Ovary (tissue), 9 donors: ENCODE data around the gene GEMIN4. TPM values are rescaled to one million over a fixed set of nuclear protein-coding genes. Genes with fewer than 3 reads are reported as not detected.
"Not testable (repeated sequence)": the region's sequence is repeated elsewhere in the genome, so short reads cannot be mapped to it uniquely, and the experiment has no call there.

Source experiments
- DNase-seq, 5 donors: peaks; one replicate each; pipeline ENCODE4 v3.0.0-alpha.2; 2019 to 2020
- H3K27ac ChIP-seq, 2 donors: fragments of 200-600 bp; one replicate each; pipeline versions ENCODE4 v1.5.1 to v1.8.0; 2019 to 2022
- H3K27me3 ChIP-seq: fragments of 200-600 bp; one replicate; pipeline ENCODE4 v1.8.0; 2022
- H3K36me3 ChIP-seq: fragments of 200-600 bp; sonication (generic); one replicate; pipeline ENCODE4 v1.5.1; 2019
- H3K4me1 ChIP-seq: one replicate; pipeline ENCODE4 v1.8.1; 2013; ENCODE audit warnings: mild to moderate bottlenecking, moderate library complexity; ENCODE audit not compliant: insufficient read depth
- H3K4me3 ChIP-seq: fragments of 200-600 bp; sonication (generic); one replicate; pipeline ENCODE4 v1.5.1; 2017
- H3K9me3 ChIP-seq, 2 donors: fragments of 200-600 bp in 1 of 2; sonication (generic) in 1 of 2; one replicate each; pipeline versions ENCODE4 v1.5.1 to v1.8.1; 2013 to 2019; ENCODE audit warnings: mild to moderate bottlenecking in 1 of 2, moderate library complexity in 1 of 2
- CTCF ChIP-seq, 3 donors: fragments of 450-650 bp in 2 of 3; fragments of 200-600 bp in 1 of 3; IDR thresholded peaks; one replicate each; pipeline versions ENCODE4 v1.5.1 to v1.8.0; 2016 to 2022; ENCODE audit warnings: antibody characterized with exemption in 3 of 3, mild to moderate bottlenecking in 1 of 3
- EP300 ChIP-seq: sonication (generic); formaldehyde crosslinking; IDR thresholded peaks from one replicate; pipeline ENCODE4 v1.6.1; 2017; ENCODE audit warnings: antibody characterized with exemption
- POLR2A ChIP-seq: fragments of 450-650 bp; IDR thresholded peaks from one replicate; pipeline ENCODE4 v1.6.1; 2017; ENCODE audit warnings: antibody characterized with exemption, mild to moderate bottlenecking, moderate library complexity
- WGBS, 3 donors: extraction: QIAGEN DNeasy Blood & Tissue Kit in 1 of 3; methylation state at CpG; one replicate each; pipeline versions ENCODE4 v1.1.5 to v1.1.7; 2013 to 2017; 5-methylcytosine and 5-hydroxymethylcytosine counted together
- intact Hi-C, 4 donors: fragments of 100-400 bp; cut with DNase I; formaldehyde crosslinking; loops; one replicate each; pipeline versions ENCODE4 v1.11.0 to v1.15.1; 2022 to 2023
- polyA plus RNA-seq, 2 donors: library from polyadenylated mRNA; stranded (reverse); fragments of 200-250 nt in 1 of 2; fragments of 350-450 nt in 1 of 2; fragmentation: Illumina TruSeq in 1 of 2; extraction: RNeasy Lipid Tissue Mini Kit (QIAGEN cat#74804) in 1 of 2; gene quantifications; one replicate each; pipeline ENCODE4 v1.2.3, GENCODE V29; 2013 to 2014
- total RNA-seq, 7 donors: library from RNA; depleted of rRNA in 2 of 7; stranded (reverse); fragments of >200 nt in 2 of 7; fragmentation: NEBNext Ultra II Directional in 3 of 7; extraction: Animal tissue kit (Norgen Biotek cat#: 25700) in 3 of 7; gene quantifications; one replicate each; pipeline versions ENCODE4 v1.1.0 to v1.2.4, GENCODE V29; 2016 to 2023
- donor health status: DM: no; HTN: no; CAD: no; lungs with moderate emphysema.
- donor health status: DM: no; HTN: no; CAD: no.
- donor health status: Bipolar disorder and iron deficiency.
- donor health status: DM: yes; HTN: yes; CAD: no.
- donor health status: DM: no; HTN: no; CAD: no.
- donor health status: DM: yes; HTN: yes; CAD: no.

The GEMIN4 gene
- total and polyA plus RNA-seq, 9 donors: 10.9 to 31.3 (median 21.7) TPM

- Histone ChIP-seq H3K27ac (no peak overlapping the region), H3K4me3 (no peak overlapping the region)
Measured at GRCh38 chr17:753418-753817, 1.4 kb upstream of the GEMIN4 start.

GRCh38 chr17:752620-753219, 656 bp upstream of the GEMIN4 start:
- peak; percentile 73 to 85 (median 78) for DNase-seq
- TF ChIP-seq EP300 (no peak), CTCF (IDR thresholded peaks at IDR 0.05) (no peak), POLR2A (no peak)
- WGBS, 3 donors: 23 to 28% (median 27%) methylated on average over 43 of the region's 43 CpGs

More at GRCh38 chr17:753418-753817, 1.4 kb upstream of the GEMIN4 start:
- TF ChIP-seq EP300 (no peak), CTCF (IDR thresholded peaks at IDR 0.05) (no peak), POLR2A (no peak)
- no peaks in the 10 kb centered on the region for H3K9me3 ChIP-seq
- H3K4me1 ChIP-seq: peaks cover 8% of the 10 kb centered on the region
- no peaks in the 10 kb centered on the region for H3K27me3 ChIP-seq
- intact Hi-C loops: no loop called here
- WGBS, 3 donors: 86 to 88% (median 87%) methylated on average over 13 of the region's 13 CpGs
- DNase-seq: no peak
- H3K36me3 ChIP-seq: no peaks in the 10 kb centered on the region

GRCh38 chr17:751269-752001, 629 bp downstream of the GEMIN4 start:
- Histone ChIP-seq H3K36me3 (no peaks in the 10 kb centered on the region), H3K4me1 (peaks cover 8% of the 10 kb centered on the region), H3K4me3 (peak overlapping the region; percentile 81), H3K27ac (peak overlapping the region; percentile 45 to 60), H3K9me3 (no peaks in the 10 kb centered on the region), H3K27me3 (no peaks in the 10 kb centered on the region)
- TF ChIP-seq POLR2A (no peak), CTCF (IDR thresholded peaks at IDR 0.05) (no peak), EP300 (no peak)
- intact Hi-C loops: no loop called here
- peak in 1 of 5 donors; percentile 41 for DNase-seq
- WGBS, 3 donors: 1 to 2% (median 1%) methylated on average over 25 to 49 of the region's 49 CpGs

More at GRCh38 chr17:752620-753219, 656 bp upstream of the GEMIN4 start:
- no peaks in the 10 kb centered on the region for H3K9me3 ChIP-seq
- H3K27ac ChIP-seq: peak overlapping the region; percentile 8 to 60
- no peaks in the 10 kb centered on the region for H3K27me3 ChIP-seq
- peak overlapping the region; percentile 81 for H3K4me3 ChIP-seq
- H3K4me1 ChIP-seq: peaks cover 8% of the 10 kb centered on the region
- H3K36me3 ChIP-seq: no peaks in the 10 kb centered on the region
- intact Hi-C loops: no loop called here

GRCh38 chr17:750431-751037, 1.5 kb downstream of the GEMIN4 start:
- Histone ChIP-seq H3K4me1 (peaks cover 8% of the 10 kb centered on the region), H3K27ac (no peak overlapping the region), H3K9me3 (no peaks in the 10 kb centered on the region), H3K27me3 (no peaks in the 10 kb centered on the region), H3K36me3 (no peaks in the 10 kb centered on the region), H3K4me3 (no peak overlapping the region)
- intact Hi-C loops: no loop called here
- WGBS, 3 donors: 67 to 79% (median 71%) methylated on average over 8 of the region's 8 CpGs
- no peak for DNase-seq
- TF ChIP-seq POLR2A: no peak
- TF ChIP-seq EP300: no peak
- TF ChIP-seq CTCF (IDR thresholded peaks at IDR 0.05): no peak

GRCh38 chr17:749359-749758, 2.7 kb downstream of the GEMIN4 start:
- WGBS, 3 donors: 78 to 91% (median 84%) methylated on average over 7 of the region's 7 CpGs
- H3K27me3 ChIP-seq, H3K9me3 ChIP-seq, H3K4me1 ChIP-seq, H3K36me3 ChIP-seq, H3K27ac ChIP-seq, H3K4me3 ChIP-seq, DNase-seq: not testable (repeated sequence)
- intact Hi-C loops: loop anchor here in 1 of 4 donors (5.0 kb wide), 1 partner anchor 607 kb away; a partner anchor contains a TSS

- not testable (repeated sequence) for H3K4me1 ChIP-seq, H3K4me3 ChIP-seq, H3K36me3 ChIP-seq, H3K27me3 ChIP-seq, H3K9me3 ChIP-seq, H3K27ac ChIP-seq, DNase-seq
- WGBS, 3 donors: 90 to 98% (median 98%) methylated on average over 4 of the region's 4 CpGs
- intact Hi-C loops: loop anchor here in 1 of 4 donors (5.0 kb wide), 1 partner anchor 606 kb away; a partner anchor contains a TSS
Measured at GRCh38 chr17:748604-749003, 3.5 kb downstream of the GEMIN4 start.
